HCEC 1CT (cell line): ENCODE measurements around the gene TAOK1.

ENCODE experiments used
- DNase-seq: peaks from one replicate; pipeline ENCODE4 v3.0.0-alpha.2; 2017

TAOK1 gene

DNA sequence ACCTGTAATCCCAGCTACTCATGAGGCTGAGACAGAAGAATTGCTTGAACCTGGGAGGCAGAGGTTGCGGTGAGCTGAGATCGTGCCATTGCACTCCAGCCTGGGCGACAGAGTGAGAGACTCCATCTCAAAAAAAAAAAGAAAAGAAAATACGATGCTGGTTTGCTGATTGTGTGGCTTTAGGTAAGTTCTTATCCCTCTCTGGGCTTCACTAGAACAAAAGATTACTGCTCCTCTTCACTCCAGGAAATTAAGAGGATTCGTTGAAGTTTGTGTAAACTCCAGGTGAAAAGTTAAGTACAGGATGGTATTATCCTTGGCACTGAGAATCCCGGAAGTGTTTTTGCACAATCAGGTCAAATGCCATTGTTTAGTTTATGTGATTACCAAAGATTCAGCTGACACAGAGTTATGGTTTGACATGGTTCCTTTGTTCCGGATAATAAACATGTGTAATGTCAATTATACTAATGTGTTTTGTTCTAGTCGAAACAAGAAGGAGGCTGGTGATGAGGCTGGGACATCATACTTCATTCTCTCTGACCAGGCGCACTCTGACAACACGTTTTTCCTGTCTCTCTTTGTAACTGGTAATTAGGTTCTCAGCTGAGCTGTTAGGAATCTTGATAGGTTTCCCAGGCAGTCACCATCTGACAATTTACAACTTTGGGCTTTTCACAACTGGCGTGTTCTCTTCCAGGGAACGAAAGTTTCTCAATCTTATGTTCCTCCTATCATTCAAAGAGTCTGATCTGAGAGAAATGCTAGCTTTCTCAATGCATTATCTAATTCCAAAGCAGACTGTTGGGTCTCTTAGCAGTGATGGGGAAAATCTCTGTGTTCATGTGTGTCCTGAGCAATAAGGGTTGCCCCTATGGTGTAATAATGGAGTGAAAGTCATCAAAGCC, 10.8 kb upstream of the TAOK1 start:
- DNase-seq, result no peak

- DNase-seq, result peak; percentile 66
These were observed 6.5 kb upstream of the TAOK1 start for GRCh38 chr17:29383686-29384085.

DNA sequence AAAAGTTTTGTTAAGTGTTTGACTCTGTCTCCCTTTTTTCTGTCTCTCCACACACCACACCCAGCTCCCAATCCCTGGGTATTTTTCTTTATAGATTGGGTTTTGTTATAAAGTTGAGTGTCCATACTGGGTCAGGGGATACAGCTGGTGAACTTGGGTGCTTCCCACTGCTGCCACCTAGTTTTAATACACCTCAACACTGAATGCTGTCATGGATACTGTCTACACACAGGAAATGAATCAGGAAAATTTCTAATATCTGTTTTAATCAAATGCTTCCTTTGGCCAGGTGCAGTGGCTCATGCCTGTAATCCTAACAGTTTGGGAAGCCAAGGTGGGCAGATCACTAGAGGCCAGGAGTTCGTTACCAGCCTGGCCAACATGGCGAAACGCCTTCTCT, 5.3 kb upstream of the TAOK1 start:
- DNase-seq, result no peak

DNA sequence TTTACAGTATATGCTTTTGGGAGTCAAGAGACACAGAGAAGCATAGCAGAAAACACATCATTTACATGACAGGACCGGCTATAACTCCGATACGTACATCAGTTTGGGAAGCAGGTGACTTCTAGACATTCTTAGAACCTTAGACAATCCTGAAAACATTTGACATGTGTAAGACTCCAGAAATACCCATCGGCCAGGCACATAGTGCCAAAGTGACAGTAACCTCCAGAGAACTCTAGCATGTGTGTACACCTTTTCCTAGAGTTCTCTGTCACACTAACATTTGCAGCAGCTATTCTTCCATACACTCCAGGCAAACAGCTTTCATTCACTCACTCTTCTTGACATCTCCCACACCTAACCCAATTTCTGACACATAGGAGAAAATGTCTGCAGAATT, 3.4 kb upstream of the TAOK1 start:
- DNase-seq, result no peak

- no peak for DNase-seq
These were observed 1.2 kb upstream of the TAOK1 start for GRCh38 chr17:29388937-29389336.

DNA sequence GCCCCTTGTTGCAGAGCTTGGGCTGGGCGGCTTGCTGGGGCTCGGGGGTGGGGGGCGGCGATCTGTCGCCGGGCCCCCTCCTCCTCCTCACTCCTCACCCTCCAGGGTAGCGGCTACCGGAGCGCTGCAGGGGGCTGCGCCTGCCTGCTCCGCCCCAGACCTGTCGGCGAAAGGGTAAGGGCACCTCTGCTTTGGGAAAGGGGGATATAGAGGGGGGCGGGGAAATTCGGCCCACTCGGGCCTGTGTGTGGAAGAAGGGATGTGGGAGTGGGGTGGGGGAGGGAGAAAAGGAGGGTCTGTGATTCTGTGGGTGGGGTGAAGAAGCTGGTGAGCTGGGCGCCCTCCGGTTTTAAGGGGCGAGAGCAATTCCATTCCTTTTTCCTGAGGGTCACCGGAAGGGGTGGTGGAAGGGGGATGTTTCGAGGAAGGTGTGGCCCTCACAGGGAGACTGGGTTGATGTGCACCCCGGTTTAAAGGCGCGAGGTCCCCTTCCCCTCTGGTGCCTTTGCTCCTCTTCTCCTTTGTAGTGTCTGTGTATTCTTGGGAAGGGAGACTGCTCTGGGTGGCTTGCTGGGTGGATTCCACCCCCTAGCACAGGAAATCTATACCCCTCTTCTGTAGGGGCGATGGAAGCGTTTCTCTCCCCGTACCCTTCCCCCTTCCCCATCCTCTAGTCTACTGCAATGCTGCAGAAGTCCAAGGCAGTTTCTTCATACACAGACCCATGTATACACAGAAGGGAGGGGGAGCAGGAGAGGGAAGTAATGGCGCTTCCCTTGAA, 878 bp downstream of the TAOK1 start:
- no peak for DNase-seq

DNA sequence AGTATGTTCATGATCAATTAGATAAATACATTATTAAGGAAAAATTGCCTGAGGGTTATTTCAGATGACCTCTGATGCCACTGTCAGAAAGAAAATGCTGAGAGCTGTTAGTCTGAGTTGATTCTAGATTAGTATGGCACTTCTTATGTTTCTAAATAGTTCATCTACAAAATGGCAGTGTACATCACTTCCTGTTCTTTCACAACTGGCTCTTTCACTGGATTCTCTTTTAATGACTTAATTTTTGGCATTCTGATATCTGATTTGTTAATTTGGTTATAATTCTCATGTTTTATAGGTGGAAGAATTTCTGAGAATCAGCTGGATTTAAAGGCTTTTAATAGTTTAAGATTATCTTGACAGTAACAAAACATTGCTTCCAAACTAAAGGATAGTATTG, 3.3 kb downstream of the TAOK1 start:
- peak; percentile 53 for DNase-seq

DNA sequence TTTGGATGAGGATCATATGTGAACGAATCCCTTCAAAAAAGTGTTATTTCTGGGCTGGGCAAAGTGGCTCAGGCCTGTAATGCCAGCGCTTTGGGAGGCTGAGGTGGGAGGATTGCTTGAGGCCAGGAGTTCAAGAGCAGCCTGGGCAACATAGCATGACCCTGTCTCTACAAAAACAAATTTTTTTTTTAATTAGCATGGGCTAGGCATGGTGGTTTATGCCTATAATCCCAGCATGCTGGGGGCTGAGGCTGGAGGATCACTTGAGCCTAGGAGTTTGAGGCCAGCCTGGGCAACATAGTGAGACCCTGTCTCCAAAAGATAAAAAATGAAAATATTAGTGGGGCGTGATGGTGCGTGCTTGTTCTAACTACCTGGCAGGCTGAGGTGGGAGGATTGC, 4.6 kb downstream of the TAOK1 start:
- no peak for DNase-seq

GRCh38 chr17:29396066-29396465, 5.9 kb downstream of the TAOK1 start:
- DNase-seq, result no peak

DNA sequence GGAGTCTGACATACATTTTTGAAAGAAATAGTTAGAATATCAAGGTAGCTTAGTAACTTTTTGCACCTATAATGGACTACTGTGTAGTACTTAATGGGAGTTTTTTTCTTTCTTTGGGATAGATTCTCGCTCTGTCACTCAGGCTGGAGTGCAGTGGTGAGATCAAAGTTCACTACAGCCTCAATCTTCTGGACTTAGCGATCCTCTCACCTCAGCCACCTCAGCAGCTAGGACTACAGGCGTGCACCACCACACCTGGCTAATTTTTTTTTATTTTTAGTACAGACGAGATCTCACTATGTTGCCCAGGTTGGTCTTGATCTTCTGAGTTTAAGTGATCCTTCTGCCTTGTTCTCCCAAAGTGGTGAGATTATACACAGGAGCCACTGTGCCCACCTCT, 9.5 kb downstream of the TAOK1 start:
- no peak for DNase-seq

- no peak for DNase-seq
These were observed 10.7 kb downstream of the TAOK1 start for GRCh38 chr17:29400818-29401217.

- no peak for DNase-seq
These were observed 11.1 kb downstream of the TAOK1 start for GRCh38 chr17:29401258-29401657.

DNA sequence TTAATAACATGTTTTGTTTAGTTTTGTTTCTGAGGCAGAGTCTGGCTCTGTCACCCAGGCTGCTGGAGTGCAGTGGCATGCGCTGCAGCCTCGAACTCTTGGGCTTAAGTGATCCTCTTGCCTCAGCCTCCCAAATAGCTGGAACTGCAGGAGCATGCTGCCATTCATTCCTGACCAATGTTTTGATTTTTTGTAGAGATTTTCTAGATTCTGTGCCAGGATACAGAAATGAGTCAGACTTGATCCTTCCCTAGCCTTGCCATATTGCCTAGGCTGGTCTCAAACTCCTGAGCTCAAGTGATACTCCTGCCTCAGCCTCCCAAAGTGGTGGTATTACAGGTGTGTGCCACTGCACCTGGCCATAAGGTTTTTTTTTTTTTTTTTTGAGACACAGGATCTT, 17.7 kb downstream of the TAOK1 start:
- peak; percentile 41 for DNase-seq

GRCh38 chr17:29409963-29410362, 19.8 kb downstream of the TAOK1 start:
- DNase-seq, result no peak

DNA sequence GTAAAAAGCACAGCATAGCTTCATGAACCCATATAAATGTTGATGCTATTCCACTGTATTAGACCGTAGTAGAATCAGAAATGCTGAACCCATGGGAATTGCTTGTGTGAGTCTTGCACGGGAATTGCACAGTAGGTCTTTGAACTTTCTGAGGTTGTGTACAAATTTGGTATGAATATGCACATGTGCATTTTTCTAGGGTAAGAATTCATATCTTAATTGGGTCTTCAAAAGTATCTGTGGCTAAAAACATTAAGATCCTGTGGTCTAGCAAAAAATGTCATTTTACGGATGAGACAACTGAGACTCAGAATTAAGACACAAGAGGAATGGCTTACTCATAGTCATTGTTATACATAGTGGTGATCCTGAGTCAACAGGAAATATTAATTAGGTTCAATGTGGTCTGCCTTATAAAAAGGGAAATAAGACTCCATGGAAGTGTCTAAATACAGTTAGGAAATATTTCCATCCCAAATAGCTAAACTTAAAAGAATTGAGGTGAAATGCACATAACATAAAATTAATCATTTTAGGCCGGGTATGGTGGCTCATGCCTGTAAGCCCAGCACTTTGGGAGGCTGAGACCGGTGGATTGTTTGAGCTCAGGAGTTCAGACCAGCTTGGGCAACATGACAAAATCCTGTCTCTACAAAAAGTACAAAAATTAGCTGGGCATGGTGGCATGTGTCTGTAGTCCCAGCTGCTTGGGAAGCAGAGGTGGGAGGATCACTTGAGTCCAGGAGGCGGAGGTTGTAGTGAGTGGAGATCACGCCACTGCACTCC, 22.8 kb downstream of the TAOK1 start:
- peak; percentile 91 for DNase-seq

DNA sequence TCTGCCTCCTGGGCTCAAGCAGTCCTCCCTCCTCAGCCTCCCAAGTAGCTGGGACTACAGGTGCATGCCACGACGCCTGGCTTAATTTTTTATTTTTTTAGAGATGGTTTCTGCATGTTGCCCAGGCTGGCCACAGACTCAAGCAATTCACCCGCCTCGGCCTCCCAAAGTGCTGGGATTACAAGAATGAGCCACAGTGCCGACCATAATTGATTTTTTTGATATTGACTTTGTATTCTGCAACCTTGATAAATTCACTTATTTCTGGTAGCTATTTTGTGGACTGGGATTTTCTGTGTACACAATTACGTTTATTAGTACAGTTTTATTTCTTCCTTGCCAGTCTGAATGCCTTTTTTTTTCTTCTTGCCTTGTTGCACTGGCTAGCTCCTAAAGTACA, 30.0 kb downstream of the TAOK1 start:
- DNase-seq, result no peak

GRCh38 chr17:29430275-29430674, 40.1 kb downstream of the TAOK1 start:
- no peak for DNase-seq

- no peak for DNase-seq
These were observed 43.4 kb downstream of the TAOK1 start for GRCh38 chr17:29433541-29433940.

- no peak for DNase-seq
These were observed 44.4 kb downstream of the TAOK1 start for GRCh38 chr17:29434550-29434949.

GRCh38 chr17:29442451-29442850, 52.3 kb downstream of the TAOK1 start:
- DNase-seq, result no peak

DNA sequence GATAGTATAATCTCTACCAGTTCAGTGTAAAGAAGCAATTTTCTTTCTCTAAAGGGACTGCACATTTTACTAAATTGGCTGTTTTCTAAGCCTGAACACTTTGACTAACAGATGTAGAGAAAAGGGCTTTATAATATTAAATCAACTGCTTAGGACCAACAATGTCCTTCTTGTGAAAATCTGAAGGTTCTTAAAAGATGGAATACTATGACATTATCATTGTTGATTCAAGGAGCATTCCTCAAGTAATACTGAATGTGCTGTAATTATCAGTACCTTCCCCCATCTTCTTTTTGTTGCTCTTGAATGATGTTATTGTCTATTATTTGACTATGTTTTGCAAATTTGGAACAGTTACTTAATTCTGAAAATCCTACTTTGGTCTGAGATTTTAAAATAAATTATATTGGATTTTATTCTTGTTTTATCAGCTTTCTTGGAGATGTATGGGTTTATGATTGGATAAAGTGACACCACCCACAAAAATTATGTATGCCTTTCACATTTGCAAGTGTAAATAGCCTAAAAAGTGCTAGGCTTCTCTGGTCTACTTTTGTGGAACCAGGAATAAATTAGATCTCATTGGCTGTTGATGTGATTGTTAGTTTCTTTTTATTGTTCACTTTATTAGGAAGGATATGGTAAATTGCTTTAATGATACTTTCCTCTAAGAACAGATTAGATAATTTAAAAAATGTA, 53.0 kb downstream of the TAOK1 start:
- no peak for DNase-seq

DNA sequence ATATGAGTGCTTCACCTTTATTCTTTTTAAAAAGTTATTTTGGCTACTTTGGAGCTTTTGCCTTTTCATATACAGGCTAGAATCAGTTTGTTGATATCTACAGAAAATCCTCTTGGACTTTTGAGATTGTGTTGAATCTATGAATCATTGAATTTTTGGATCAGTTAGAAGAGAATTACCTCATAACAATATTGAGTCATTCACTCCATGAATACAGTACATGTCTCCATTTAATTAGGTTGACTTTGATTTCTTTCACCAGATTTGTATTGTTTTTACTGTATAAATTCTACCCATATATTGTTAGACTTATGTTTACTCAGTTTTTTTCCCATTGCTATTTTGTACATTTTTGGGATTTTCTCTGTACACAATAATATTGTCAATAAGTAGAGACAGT, 54.4 kb downstream of the TAOK1 start:
- DNase-seq, result peak; percentile 71

DNA sequence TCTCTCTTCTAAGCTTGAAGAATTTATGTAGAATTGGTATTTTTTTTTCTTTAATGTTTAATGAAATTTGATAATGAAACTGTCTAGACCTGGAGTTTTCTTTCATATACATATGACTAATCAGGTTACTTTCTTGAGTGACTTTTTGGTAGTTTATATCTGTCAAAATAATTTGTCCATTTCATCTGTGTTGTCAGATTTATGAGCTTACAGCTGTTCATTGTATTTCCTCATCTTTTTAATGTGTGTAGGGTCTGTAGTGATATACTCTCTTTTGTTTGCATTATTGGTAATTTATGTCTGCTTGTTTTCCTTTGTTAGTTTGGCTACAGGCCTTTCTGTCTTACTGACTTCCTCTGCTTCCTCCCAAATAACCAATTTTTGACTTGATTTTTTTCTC, 55.7 kb downstream of the TAOK1 start:
- no peak for DNase-seq
